ENCODE measurements around the gene MESP1.

GRCh38 chr15:89775815-89776214 lies 24.8 kb upstream of the MESP1 start:
- TF ChIP-seq CTCF (optimal IDR thresholded peaks at IDR 0.05 in 1 of 3, IDR thresholded peaks at IDR 0.05 in 1 of 3, conservative IDR thresholded peaks at IDR 0.05 in 1 of 3; ENCODE audit: extremely low read depth in 1 of 3, insufficient read depth in 2 of 3, low read length in 3 of 3) (no peak), EZH2 (IDR thresholded peaks at IDR 0.05; ENCODE audit: low read length) (no peak)
